MM.1S (cell line): ENCODE measurements around the gene FNDC1.

Experiments
- DNase-seq: peaks from one replicate; pipeline ENCODE4 v3.0.0-alpha.2; 2015
- H2AFZ ChIP-seq: fragments of 300-600 bp; sonication (generic); 2 replicates; pipeline ENCODE4 v1.6.0; 2016; ENCODE audit warnings: antibody characterized with exemption, low read length
- H3F3A ChIP-seq: fragments of 300-600 bp; sonication (generic); 2 replicates; pipeline ENCODE4 v1.6.1; 2016; ENCODE audit warnings: mild to moderate bottlenecking, antibody characterized with exemption, low read length, moderate library complexity, mixed read lengths; ENCODE audit not compliant: insufficient read depth
- H3K27ac ChIP-seq: fragments of 300-600 bp; sonication (generic); 2 replicates; pipeline ENCODE4 v1.5.1; 2016; ENCODE audit warnings: mild to moderate bottlenecking, low read length
- H3K27me3 ChIP-seq: fragments of 300-600 bp; sonication (generic); replicated peaks from 2 replicates; pipeline ENCODE4 v1.6.0; 2016; ENCODE audit warnings: low read length; ENCODE audit not compliant: insufficient read depth
- H3K36me3 ChIP-seq: fragments of 300-600 bp; sonication (generic); replicated peaks from 2 replicates; pipeline ENCODE4 v1.6.1; 2016; ENCODE audit warnings: mild to moderate bottlenecking, low read length, mixed read lengths; ENCODE audit not compliant: insufficient read depth
- H3K4me1 ChIP-seq: fragments of 300-600 bp; sonication (generic); 2 replicates; pipeline ENCODE4 v1.6.1; 2016; ENCODE audit warnings: low read length, mixed read lengths
- H3K4me2 ChIP-seq: fragments of 300-600 bp; sonication (generic); 2 replicates; pipeline ENCODE4 v1.6.0; 2016; ENCODE audit warnings: low read depth, low read length
- H3K4me3 ChIP-seq: fragments of 300-600 bp; sonication (generic); 2 replicates; pipeline ENCODE4 v1.5.1; 2016; ENCODE audit warnings: low read length, mixed read lengths
- H3K79me2 ChIP-seq: fragments of 300-600 bp; sonication (generic); 2 replicates; pipeline ENCODE4 v1.6.1; 2016; ENCODE audit warnings: mixed run types, low read length, mixed read lengths
- H3K9ac ChIP-seq: fragments of 300-600 bp; sonication (generic); 2 replicates; pipeline ENCODE4 v1.6.1; 2016; ENCODE audit warnings: low read length, mixed read lengths
- H3K9me2 ChIP-seq: fragments of 300-600 bp; sonication (generic); replicated peaks from 2 replicates; pipeline ENCODE4 v1.6.1; 2016; ENCODE audit warnings: mild to moderate bottlenecking, low read length, mixed read lengths; ENCODE audit not compliant: insufficient read depth
- H3K9me3 ChIP-seq: fragments of 300-600 bp; sonication (generic); replicated peaks from 2 replicates; pipeline ENCODE4 v1.6.1; 2016; ENCODE audit warnings: mild to moderate bottlenecking, low read length, mixed read lengths; ENCODE audit not compliant: insufficient read depth
- H4K20me1 ChIP-seq: fragments of 300-600 bp; sonication (generic); 2 replicates; pipeline ENCODE4 v1.6.1; 2016; ENCODE audit warnings: mild to moderate bottlenecking, low read length, moderate library complexity, mixed read lengths; ENCODE audit not compliant: insufficient read depth
- CTCF ChIP-seq: fragments of 300-600 bp; sonication (generic); IDR thresholded peaks from 2 replicates; pipeline ENCODE4 v1.5.1; 2016; ENCODE audit warnings: antibody characterized with exemption, low read length, mixed read lengths
- EZH2 ChIP-seq: fragments of 300-600 bp; sonication (generic); optimal IDR thresholded peaks from 2 replicates; pipeline ENCODE3; 2017; ENCODE audit warnings: low read depth, mild to moderate bottlenecking, antibody characterized with exemption, low read length, mixed read lengths
- EZH2phosphoT487 ChIP-seq: fragments of 300-600 bp; sonication (generic); IDR thresholded peaks from 2 replicates; pipeline ENCODE4 v1.6.1; 2018; ENCODE audit warnings: antibody characterized with exemption, low read length

FNDC1 gene

GRCh38 chr6:159299566-159299965 is 130.4 kb downstream of the FNDC1 start:
- no peaks in the 10 kb centered on the region for H3K36me3 ChIP-seq
- H3K4me2 ChIP-seq, result no peak overlapping the region
- no peaks in the 10 kb centered on the region for H4K20me1 ChIP-seq

GRCh38 chr6:159301277-159301676 is 132.1 kb downstream of the FNDC1 start:
- no peak overlapping the region for H3K27ac ChIP-seq
- H3K9ac ChIP-seq, result no peak overlapping the region
- H3K9me3 ChIP-seq, result no peaks in the 10 kb centered on the region
- H3K9me2 ChIP-seq, result no peaks in the 10 kb centered on the region
- H4K20me1 ChIP-seq, result no peaks in the 10 kb centered on the region
- no peaks in the 10 kb centered on the region for H3K36me3 ChIP-seq
- no peak for DNase-seq
- H3K79me2 ChIP-seq, result no peaks in the 10 kb centered on the region
- TF ChIP-seq EZH2phosphoT487 (no peak), EZH2 (no peak), CTCF (no peak)
- H2AFZ ChIP-seq, result no peak overlapping the region
- no peak overlapping the region for H3K4me3 ChIP-seq
- H3F3A ChIP-seq, result no peaks in the 10 kb centered on the region
- no peaks in the 10 kb centered on the region for H3K27me3 ChIP-seq
- H3K4me2 ChIP-seq, result no peak overlapping the region
- no peaks in the 10 kb centered on the region for H3K4me1 ChIP-seq

More at GRCh38 chr6:159299566-159299965, 130.4 kb downstream of the FNDC1 start:
- Histone ChIP-seq H3K9me3 (no peaks in the 10 kb centered on the region), H3K9me2 (no peaks in the 10 kb centered on the region), H3K4me3 (no peak overlapping the region), H3K27me3 (no peaks in the 10 kb centered on the region), H3K79me2 (no peaks in the 10 kb centered on the region), H2AFZ (no peak overlapping the region), H3K9ac (no peak overlapping the region), H3F3A (no peaks in the 10 kb centered on the region), H3K27ac (no peak overlapping the region), H3K4me1 (no peaks in the 10 kb centered on the region)
- DNase-seq, result no peak
- TF ChIP-seq CTCF (no peak), EZH2phosphoT487 (no peak), EZH2 (no peak)

GRCh38 chr6:159301810-159302593 is 132.8 kb downstream of the FNDC1 start:
- no peak overlapping the region for H3K27ac ChIP-seq
- DNase-seq, result no peak
- no peak overlapping the region for H3K4me2 ChIP-seq
- H3F3A ChIP-seq, result no peaks in the 10 kb centered on the region
- H3K9ac ChIP-seq, result no peak overlapping the region
- no peaks in the 10 kb centered on the region for H3K9me3 ChIP-seq
- no peak for TF ChIP-seq CTCF
- TF ChIP-seq EZH2, result no peak
- no peak for TF ChIP-seq EZH2phosphoT487
- H3K4me1 ChIP-seq, result no peaks in the 10 kb centered on the region
- no peak overlapping the region for H2AFZ ChIP-seq
- H4K20me1 ChIP-seq, result no peaks in the 10 kb centered on the region
- H3K79me2 ChIP-seq, result no peaks in the 10 kb centered on the region
- no peaks in the 10 kb centered on the region for H3K9me2 ChIP-seq
- H3K36me3 ChIP-seq, result no peaks in the 10 kb centered on the region
- no peaks in the 10 kb centered on the region for H3K27me3 ChIP-seq
- no peak overlapping the region for H3K4me3 ChIP-seq
